Erythroblast (primary cell): Measurements from ENCODE around the gene TRAPPC12.

Experiments
- DNase-seq, 2 experiments: peaks; one replicate each; lab custom pipeline; 2025; lab: John Stamatoyannopoulos, UW
- GATA1 ChIP-seq: IDR thresholded peaks from 2 replicates; pipeline ENCODE4 v1.6.1; 2011; ENCODE audit warnings: low read depth, mild to moderate bottlenecking, control low read depth, low read length, moderate library complexity
- POLR2A ChIP-seq: IDR thresholded peaks from 2 replicates; pipeline ENCODE4 v1.6.1; 2011; ENCODE audit warnings: mild to moderate bottlenecking, low read length

Gene TRAPPC12

GRCh38 chr2:3424171-3424795 is 44.8 kb downstream of the TRAPPC12 start:
- DNase-seq: no peak
- TF ChIP-seq POLR2A (no peak), GATA1 (no peak)

GRCh38 chr2:3426615-3427014 is 47.1 kb downstream of the TRAPPC12 start:
- TF ChIP-seq GATA1: no peak
- TF ChIP-seq POLR2A: no peak
- DNase-seq: no peak

- TF ChIP-seq GATA1: no peak
- no peak for TF ChIP-seq POLR2A
- no peak for DNase-seq
These were observed 47.8 kb downstream of the TRAPPC12 start for GRCh38 chr2:3427272-3427671.

GRCh38 chr2:3428577-3428976 is 49.1 kb downstream of the TRAPPC12 start:
- DNase-seq: no peak
- no peak for TF ChIP-seq GATA1

- no peak for TF ChIP-seq GATA1
- no peak for TF ChIP-seq POLR2A
- DNase-seq: peak; percentile 21 to 47
These were observed 49.6 kb downstream of the TRAPPC12 start for GRCh38 chr2:3429066-3429610.

- TF ChIP-seq POLR2A: no peak
- TF ChIP-seq GATA1: no peak
- DNase-seq: no peak
These were observed 50.7 kb downstream of the TRAPPC12 start for GRCh38 chr2:3430172-3430571.

- no peak for DNase-seq
- TF ChIP-seq GATA1 (no peak), POLR2A (no peak)
These were observed 51.4 kb downstream of the TRAPPC12 start for GRCh38 chr2:3430740-3431490.

GRCh38 chr2:3432067-3432466 is 52.6 kb downstream of the TRAPPC12 start:
- no peak for DNase-seq
- TF ChIP-seq GATA1 (no peak), POLR2A (no peak)

GRCh38 chr2:3432693-3433338 is 53.3 kb downstream of the TRAPPC12 start:
- no peak for DNase-seq
- no peak for TF ChIP-seq GATA1
- TF ChIP-seq POLR2A: no peak

- no peak for TF ChIP-seq POLR2A
- DNase-seq: no peak
These were observed 53.8 kb downstream of the TRAPPC12 start for GRCh38 chr2:3433339-3433699.

GRCh38 chr2:3433776-3434400 is 54.4 kb downstream of the TRAPPC12 start:
- TF ChIP-seq POLR2A: no peak
- no peak for TF ChIP-seq GATA1
- DNase-seq: no peak

- no peak for DNase-seq
- TF ChIP-seq POLR2A (no peak), GATA1 (no peak)
These were observed 55.2 kb downstream of the TRAPPC12 start for GRCh38 chr2:3434654-3435053.

- no peak for DNase-seq
- TF ChIP-seq POLR2A (no peak), GATA1 (no peak)
These were observed 56.0 kb downstream of the TRAPPC12 start for GRCh38 chr2:3435445-3435844.

- TF ChIP-seq POLR2A: no peak
- no peak for TF ChIP-seq GATA1
- DNase-seq: no peak
These were observed 61.0 kb downstream of the TRAPPC12 start for GRCh38 chr2:3440477-3440876.
